SK-N-SH (cell line): ENCODE data around the gene ZFAND2A. TPM values are rescaled to one million over a fixed set of nuclear protein-coding genes. Genes with fewer than 3 reads are reported as not detected.

ENCODE experiments used
- CTCF ChIA-PET: fragments of 300-600, 350-600 bp; formaldehyde crosslinking; extraction: SDS; loops from one replicate; lab custom pipeline; 2021; lab: Yijun Ruan, JAX
- POLR2A ChIA-PET: fragments of 350-600 bp; sonication (Branson Sonifier 250); formaldehyde crosslinking; extraction: SDS; loops from one replicate; lab custom pipeline; 2020; ENCODE audit warnings: antibody characterized with exemption, inconsistent platforms; lab: Yijun Ruan, JAX
- DNase-seq: peaks from one replicate; pipeline ENCODE4 v3.0.0; 2012
- H2AFZ ChIP-seq: fragments of 200-600 bp; sonication (generic); 2 replicates; pipeline ENCODE4 v1.8.1; 2016; ENCODE audit warnings: antibody characterized with exemption, mild to moderate bottlenecking, low read depth
- H3F3A ChIP-seq: fragments of 200-600 bp; sonication (generic); replicated peaks from 2 replicates; pipeline ENCODE3; 2016; ENCODE audit warnings: antibody characterized with exemption, mild to moderate bottlenecking; ENCODE audit not compliant: insufficient read depth
- H3K27ac ChIP-seq, 2 experiments: fragments of 200-500 bp in 1 of 2; fragments of 200-600 bp in 1 of 2; sonication (Bioruptor generic) in 1 of 2; sonication (generic), shearing (Covaris generic) in 1 of 2; 2 replicates each; pipeline versions ENCODE4 v1.5.1 to v1.6.1; 2014 to 2016; ENCODE audit warnings: low read depth in 2 of 2, inconsistent platforms in 1 of 2, low read length in 1 of 2, mild to moderate bottlenecking in 1 of 2, mixed read lengths in 1 of 2
- H3K27me3 ChIP-seq: fragments of 200-600 bp; sonication (generic), shearing (Covaris generic); 2 replicates; pipeline ENCODE4 v1.6.1; 2016; ENCODE audit warnings: mixed run types; ENCODE audit not compliant: insufficient read depth
- H3K36me3 ChIP-seq, 2 experiments: fragments of 200-500 bp in 1 of 2; fragments of 200-600 bp in 1 of 2; sonication (Bioruptor generic) in 1 of 2; sonication (generic) in 1 of 2; replicated peaks in 1 of 2; 2 replicates each; pipeline versions ENCODE3 to v1.5.1; 2014 to 2016; ENCODE audit warnings: low read length in 1 of 2, mild to moderate bottlenecking in 1 of 2; ENCODE audit not compliant: insufficient read depth in 2 of 2, control insufficient read depth in 1 of 2
- H3K4me1 ChIP-seq, 2 experiments: fragments of 200-500 bp in 1 of 2; fragments of 200-600 bp in 1 of 2; sonication (Bioruptor generic) in 1 of 2; sonication (generic), shearing (Covaris generic) in 1 of 2; 2 replicates each; pipeline versions ENCODE4 v1.5.1 to v1.6.1; 2014 to 2016; ENCODE audit warnings: low read depth in 1 of 2, low read length in 1 of 2, mixed run types in 1 of 2; ENCODE audit not compliant: insufficient read depth in 2 of 2, control insufficient read depth in 1 of 2
- H3K4me2 ChIP-seq: fragments of 200-600 bp; sonication (generic), shearing (Covaris generic); 2 replicates; pipeline ENCODE4 v1.6.1; 2017; ENCODE audit warnings: mixed run types
- H3K4me3 ChIP-seq, 2 experiments: fragments of 200-500 bp in 1 of 2; fragments of 200-600 bp in 1 of 2; sonication (Bioruptor generic) in 1 of 2; sonication (generic), shearing (Covaris generic) in 1 of 2; 2 replicates each; pipeline versions ENCODE4 v1.5.1 to v1.8.1; 2014 to 2016; ENCODE audit warnings: low read depth in 2 of 2, inconsistent platforms in 1 of 2, low read length in 1 of 2, mild to moderate bottlenecking in 1 of 2, mixed read lengths in 1 of 2, moderate library complexity in 1 of 2
- H3K79me2 ChIP-seq: fragments of 200-600 bp; sonication (generic); 2 replicates; pipeline ENCODE4 v1.8.1; 2017; ENCODE audit warnings: mild to moderate bottlenecking; ENCODE audit not compliant: insufficient read depth
- H3K9ac ChIP-seq: fragments of 200-600 bp; sonication (generic); 2 replicates; pipeline ENCODE4 v1.6.1; 2017; ENCODE audit warnings: mixed run types
- H3K9me2 ChIP-seq: fragments of 200-600 bp; sonication (generic); 2 replicates; pipeline ENCODE4 v1.6.1; 2017; ENCODE audit warnings: mixed run types
- H3K9me3 ChIP-seq: fragments of 200-600 bp; sonication (generic); 2 replicates; pipeline ENCODE4 v1.6.1; 2017; ENCODE audit warnings: mixed run types, mild to moderate bottlenecking, moderate library complexity
- H4K20me1 ChIP-seq: fragments of 200-600 bp; sonication (generic); 2 replicates; pipeline ENCODE4 v1.6.1; 2017; ENCODE audit warnings: mild to moderate bottlenecking, mixed run types; ENCODE audit not compliant: insufficient read depth
- ELF1 ChIP-seq: IDR thresholded peaks from 2 replicates; pipeline ENCODE4 v1.4.0; 2012
- EP300 ChIP-seq, 2 experiments: IDR thresholded peaks; 2 replicates each; pipeline versions ENCODE4 v1.4.0 to v1.6.1; 2012; ENCODE audit warnings: borderline replicate concordance in 1 of 2, low read depth in 1 of 2, low read length in 1 of 2
- EZH2phosphoT487 ChIP-seq: fragments of 200-600 bp; sonication (generic); IDR thresholded peaks from 2 replicates; pipeline ENCODE4 v1.6.1; 2017; ENCODE audit warnings: low read depth, mixed run types, mild to moderate bottlenecking, antibody characterized with exemption, moderate library complexity, borderline replicate concordance
- FOXJ3 ChIP-seq: sonication (generic); formaldehyde crosslinking; IDR thresholded peaks from 2 replicates; pipeline ENCODE4 v1.5.1; 2020; ENCODE audit warnings: mild to moderate bottlenecking, missing genetic modification reagents
- FOXM1 ChIP-seq: IDR thresholded peaks from 2 replicates; pipeline ENCODE4 v1.4.0; 2012; ENCODE audit warnings: low read depth, mild to moderate bottlenecking
- JUND ChIP-seq: IDR thresholded peaks from 2 replicates; pipeline ENCODE4 v1.4.0; 2012
- NFIC ChIP-seq: IDR thresholded peaks from 2 replicates; pipeline ENCODE4 v1.4.0; 2012; ENCODE audit warnings: borderline replicate concordance
- PBX3 ChIP-seq: IDR thresholded peaks from 2 replicates; pipeline ENCODE4; 2012
- POLR2AphosphoS5 ChIP-seq: IDR thresholded peaks from 2 replicates; pipeline ENCODE4 v1.6.1; 2012; ENCODE audit warnings: low read depth, low read length
- RAD21 ChIP-seq: IDR thresholded peaks from 2 replicates; pipeline ENCODE4 v1.6.1; 2012; ENCODE audit warnings: mild to moderate bottlenecking, low read length
- RFX5 ChIP-seq: IDR thresholded peaks from 2 replicates; pipeline ENCODE4 v1.6.1; 2012; ENCODE audit warnings: mild to moderate bottlenecking, improper control_type of control experiment, low read length
- RXRA ChIP-seq: IDR thresholded peaks from 2 replicates; pipeline ENCODE4 v1.4.0; 2012; ENCODE audit warnings: low read depth, mild to moderate bottlenecking, borderline replicate concordance
- SIN3A ChIP-seq: IDR thresholded peaks from 2 replicates; pipeline ENCODE4 v1.6.1; 2012; ENCODE audit warnings: low read depth, mild to moderate bottlenecking, low read length, moderate library complexity, borderline replicate concordance
- SMC3 ChIP-seq: IDR thresholded peaks from 2 replicates; pipeline ENCODE4 v1.6.1; 2012; ENCODE audit warnings: low read depth, low read length, improper control_type of control experiment
- TAF1 ChIP-seq: IDR thresholded peaks from 2 replicates; pipeline ENCODE4 v1.6.1; 2012; ENCODE audit warnings: low read depth, mild to moderate bottlenecking, low read length, moderate library complexity, borderline replicate concordance
- TCF12 ChIP-seq: IDR thresholded peaks from 2 replicates; pipeline ENCODE4 v1.4.0; 2012
- TEAD4 ChIP-seq: IDR thresholded peaks from 2 replicates; pipeline ENCODE4 v1.4.0; 2012; ENCODE audit warnings: mild to moderate bottlenecking, borderline replicate concordance; ENCODE audit not compliant: insufficient read depth
- WGBS: methylation state at CpG from one replicate; pipeline ENCODE4 v1.1.6; 2017; ENCODE audit warnings: low lambda C conversion rate; 5-methylcytosine and 5-hydroxymethylcytosine counted together
- polyA plus RNA-seq, 3 experiments: library from polyadenylated mRNA; depleted of rRNA; stranded (reverse); fragments of >200 nt; gene quantifications; 2 replicates each; pipeline ENCODE4 v1.2.3, GENCODE V29; 2012
- TF ChIP-seq, protein P1 (sequence below): IDR thresholded peaks from 2 replicates; pipeline ENCODE4 v1.4.0; 2012; ENCODE audit warnings: low read depth, borderline replicate concordance
- TF ChIP-seq, protein P2 (sequence below): IDR thresholded peaks from 2 replicates; pipeline ENCODE4 v1.4.0; 2012; ENCODE audit warnings: low read depth
- TF ChIP-seq, protein P3 (sequence below): fragments of 200-600 bp; sonication (generic); IDR thresholded peaks from 2 replicates; pipeline ENCODE4 v1.6.1; 2017; ENCODE audit warnings: antibody characterized with exemption, mild to moderate bottlenecking, moderate library complexity

Gene ZFAND2A
- polyA plus RNA-seq, 1 of the 3 experiments (the other 2 are of a cell fraction), result 38.9 TPM

GRCh38 chr7:1170741-1171501 lies 10.9 kb upstream of the ZFAND2A start:
- no peaks in the 10 kb centered on the region for H3F3A ChIP-seq
- H4K20me1 ChIP-seq, result no peaks in the 10 kb centered on the region
- no peak for DNase-seq
- TF ChIP-seq EZH2phosphoT487, result no peak
- TF ChIP-seq, protein P1, sequence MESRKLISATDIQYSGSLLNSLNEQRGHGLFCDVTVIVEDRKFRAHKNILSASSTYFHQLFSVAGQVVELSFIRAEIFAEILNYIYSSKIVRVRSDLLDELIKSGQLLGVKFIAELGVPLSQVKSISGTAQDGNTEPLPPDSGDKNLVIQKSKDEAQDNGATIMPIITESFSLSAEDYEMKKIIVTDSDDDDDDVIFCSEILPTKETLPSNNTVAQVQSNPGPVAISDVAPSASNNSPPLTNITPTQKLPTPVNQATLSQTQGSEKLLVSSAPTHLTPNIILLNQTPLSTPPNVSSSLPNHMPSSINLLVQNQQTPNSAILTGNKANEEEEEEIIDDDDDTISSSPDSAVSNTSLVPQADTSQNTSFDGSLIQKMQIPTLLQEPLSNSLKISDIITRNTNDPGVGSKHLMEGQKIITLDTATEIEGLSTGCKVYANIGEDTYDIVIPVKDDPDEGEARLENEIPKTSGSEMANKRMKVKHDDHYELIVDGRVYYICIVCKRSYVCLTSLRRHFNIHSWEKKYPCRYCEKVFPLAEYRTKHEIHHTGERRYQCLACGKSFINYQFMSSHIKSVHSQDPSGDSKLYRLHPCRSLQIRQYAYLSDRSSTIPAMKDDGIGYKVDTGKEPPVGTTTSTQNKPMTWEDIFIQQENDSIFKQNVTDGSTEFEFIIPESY, result no peak
- no peak for TF ChIP-seq JUND
- no peak for TF ChIP-seq EP300 (IDR thresholded peaks at IDR 0.05; ENCODE audit: borderline replicate concordance in 1 of 2, low read depth in 1 of 2, low read length in 1 of 2)
- no peak for TF ChIP-seq SMC3
- TF ChIP-seq SIN3A, result no peak
- TF ChIP-seq ELF1, result no peak
- TF ChIP-seq RXRA, result no peak
- no peak for TF ChIP-seq RAD21
- TF ChIP-seq TEAD4, result no peak
- no peak for TF ChIP-seq FOXJ3
- TF ChIP-seq RFX5, result no peak
- no peak for TF ChIP-seq TCF12
- TF ChIP-seq TAF1, result no peak
- TF ChIP-seq FOXM1, result no peak
- TF ChIP-seq NFIC, result no peak
- TF ChIP-seq, protein P2, sequence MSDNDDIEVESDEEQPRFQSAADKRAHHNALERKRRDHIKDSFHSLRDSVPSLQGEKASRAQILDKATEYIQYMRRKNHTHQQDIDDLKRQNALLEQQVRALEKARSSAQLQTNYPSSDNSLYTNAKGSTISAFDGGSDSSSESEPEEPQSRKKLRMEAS, result no peak
- TF ChIP-seq, protein P3, sequence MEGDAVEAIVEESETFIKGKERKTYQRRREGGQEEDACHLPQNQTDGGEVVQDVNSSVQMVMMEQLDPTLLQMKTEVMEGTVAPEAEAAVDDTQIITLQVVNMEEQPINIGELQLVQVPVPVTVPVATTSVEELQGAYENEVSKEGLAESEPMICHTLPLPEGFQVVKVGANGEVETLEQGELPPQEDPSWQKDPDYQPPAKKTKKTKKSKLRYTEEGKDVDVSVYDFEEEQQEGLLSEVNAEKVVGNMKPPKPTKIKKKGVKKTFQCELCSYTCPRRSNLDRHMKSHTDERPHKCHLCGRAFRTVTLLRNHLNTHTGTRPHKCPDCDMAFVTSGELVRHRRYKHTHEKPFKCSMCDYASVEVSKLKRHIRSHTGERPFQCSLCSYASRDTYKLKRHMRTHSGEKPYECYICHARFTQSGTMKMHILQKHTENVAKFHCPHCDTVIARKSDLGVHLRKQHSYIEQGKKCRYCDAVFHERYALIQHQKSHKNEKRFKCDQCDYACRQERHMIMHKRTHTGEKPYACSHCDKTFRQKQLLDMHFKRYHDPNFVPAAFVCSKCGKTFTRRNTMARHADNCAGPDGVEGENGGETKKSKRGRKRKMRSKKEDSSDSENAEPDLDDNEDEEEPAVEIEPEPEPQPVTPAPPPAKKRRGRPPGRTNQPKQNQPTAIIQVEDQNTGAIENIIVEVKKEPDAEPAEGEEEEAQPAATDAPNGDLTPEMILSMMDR, result no peak
- no peak for TF ChIP-seq PBX3
- TF ChIP-seq POLR2AphosphoS5, result no peak
- no peaks in the 10 kb centered on the region for H3K79me2 ChIP-seq
- no peak overlapping the region for H2AFZ ChIP-seq
- no peak overlapping the region for H3K4me3 ChIP-seq
- 72% methylated on average over 23 of the region's 26 CpGs for WGBS
- H3K27me3 ChIP-seq, result no peaks in the 10 kb centered on the region
- no peak overlapping the region for H3K9ac ChIP-seq
- no peak overlapping the region for H3K27ac ChIP-seq
- peaks cover 0 to 2% of the 10 kb centered on the region in 2 experiments; a peak in 1 of 4 replicates for H3K4me1 ChIP-seq
- H3K4me2 ChIP-seq, result no peak overlapping the region
- no peaks in the 10 kb centered on the region for H3K9me2 ChIP-seq
- no peaks in the 10 kb centered on the region for H3K36me3 ChIP-seq
- CTCF ChIA-PET, result interaction anchor here (0.9 to 5.1 kb wide), 6 partner anchors 8 to 263 kb away, joined by 3 to 29 read pairs (median 4); partner anchors contain the start of gene ZFAND2A
- POLR2A ChIA-PET, result no interaction called here
- no peaks in the 10 kb centered on the region for H3K9me3 ChIP-seq
